ENCODE data around the gene SLC13A1. TPM values are rescaled to one million over a fixed set of nuclear protein-coding genes. Genes with fewer than 3 reads are reported as not detected.

SLC13A1 gene
- total RNA-seq, 1 experiment from 2014 or later = not detected

DNA sequence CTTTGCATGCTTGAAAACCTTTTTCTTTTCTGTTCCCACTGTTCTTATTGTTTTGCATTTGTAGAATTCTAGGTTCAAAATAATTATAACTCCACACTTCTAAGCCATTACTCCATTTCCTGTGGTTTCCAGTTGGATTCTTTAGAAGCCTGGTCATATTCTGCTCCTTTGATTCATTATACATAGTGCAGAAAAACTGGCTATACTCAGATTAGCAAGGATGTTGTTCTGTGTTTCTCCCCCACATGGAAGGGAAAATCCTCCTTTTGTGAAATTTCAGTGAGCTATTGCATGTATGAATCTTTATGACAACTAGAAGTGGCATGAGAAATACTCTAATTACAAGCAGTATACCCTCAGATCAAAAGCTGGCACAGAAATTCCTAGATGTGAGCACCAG, 79.5 kb downstream of the SLC13A1 start:
- DNase-seq (ENCODE audit: low spot score) = peak; percentile 85
- H3K27ac ChIP-seq (ENCODE audit: low read depth, low read length, poor library complexity, severe bottlenecking) = peak overlapping the region; percentile 39
- H3K27me3 ChIP-seq (replicated peaks; ENCODE audit: insufficient read depth, low read depth, low read length, poor library complexity) = no peaks in the 10 kb centered on the region
- no peak overlapping the region for H3K4me3 ChIP-seq (ENCODE audit: low read depth, low read length, poor library complexity, severe bottlenecking)
- BruUV-seq (replicated peaks) = no TSS peak
- ChIA-PET CTCF (no interaction called here), POLR2A (ENCODE audit: low non-redundant PET) (no interaction called here)
- peaks cover 23% of the 10 kb centered on the region for H3K4me1 ChIP-seq (ENCODE audit: insufficient read depth, low read length, poor library complexity, severe bottlenecking)
- TF ChIP-seq, protein P1, sequence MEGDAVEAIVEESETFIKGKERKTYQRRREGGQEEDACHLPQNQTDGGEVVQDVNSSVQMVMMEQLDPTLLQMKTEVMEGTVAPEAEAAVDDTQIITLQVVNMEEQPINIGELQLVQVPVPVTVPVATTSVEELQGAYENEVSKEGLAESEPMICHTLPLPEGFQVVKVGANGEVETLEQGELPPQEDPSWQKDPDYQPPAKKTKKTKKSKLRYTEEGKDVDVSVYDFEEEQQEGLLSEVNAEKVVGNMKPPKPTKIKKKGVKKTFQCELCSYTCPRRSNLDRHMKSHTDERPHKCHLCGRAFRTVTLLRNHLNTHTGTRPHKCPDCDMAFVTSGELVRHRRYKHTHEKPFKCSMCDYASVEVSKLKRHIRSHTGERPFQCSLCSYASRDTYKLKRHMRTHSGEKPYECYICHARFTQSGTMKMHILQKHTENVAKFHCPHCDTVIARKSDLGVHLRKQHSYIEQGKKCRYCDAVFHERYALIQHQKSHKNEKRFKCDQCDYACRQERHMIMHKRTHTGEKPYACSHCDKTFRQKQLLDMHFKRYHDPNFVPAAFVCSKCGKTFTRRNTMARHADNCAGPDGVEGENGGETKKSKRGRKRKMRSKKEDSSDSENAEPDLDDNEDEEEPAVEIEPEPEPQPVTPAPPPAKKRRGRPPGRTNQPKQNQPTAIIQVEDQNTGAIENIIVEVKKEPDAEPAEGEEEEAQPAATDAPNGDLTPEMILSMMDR (conservative IDR thresholded peaks at IDR 0.05; ENCODE audit: low read depth, low read length) = no peak
- TF ChIP-seq EZH2 (IDR thresholded peaks at IDR 0.05; ENCODE audit: borderline replicate concordance, low read depth, low read length, poor library complexity, severe bottlenecking) = no peak
- no peaks in the 10 kb centered on the region for H3K36me3 ChIP-seq (ENCODE audit: insufficient read depth, low read length, poor library complexity, severe bottlenecking)
- H3K9me3 ChIP-seq (ENCODE audit: low read depth, low read length, poor library complexity, severe bottlenecking) = no peaks in the 10 kb centered on the region
- intact Hi-C loops (cut with micrococcal nuclease; ENCODE audit: unreplicated experiment) = no loop called here

DNA sequence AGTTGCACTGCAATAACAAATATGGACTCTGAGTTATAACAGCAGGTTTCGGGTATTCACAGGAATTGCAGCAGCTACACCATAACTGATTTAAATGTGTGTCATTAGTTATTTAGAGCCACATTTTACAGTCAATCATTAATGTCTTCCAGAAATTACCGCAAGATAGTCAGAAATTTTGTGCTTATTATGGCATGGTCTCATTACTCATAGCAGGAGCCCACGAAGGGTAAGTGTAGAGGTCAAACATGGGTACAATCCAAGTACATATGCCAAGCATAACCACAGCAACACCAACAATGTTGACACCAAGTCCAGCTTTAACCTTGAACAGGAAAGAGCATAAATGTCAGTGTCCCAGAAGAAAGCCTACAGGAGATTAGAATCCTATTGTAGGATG, 84.4 kb downstream of the SLC13A1 start:
- TF ChIP-seq EZH2 (IDR thresholded peaks at IDR 0.05; ENCODE audit: borderline replicate concordance, low read depth, low read length, poor library complexity, severe bottlenecking) = no peak
- TF ChIP-seq, protein P1 (conservative IDR thresholded peaks at IDR 0.05; ENCODE audit: low read depth, low read length) = no peak
- POLR2A ChIA-PET (ENCODE audit: low non-redundant PET) = no interaction called here
- intact Hi-C loops (cut with micrococcal nuclease; ENCODE audit: unreplicated experiment) = no loop called here
- CTCF ChIA-PET = no interaction called here
- Histone ChIP-seq H3K9me3 (ENCODE audit: low read depth, low read length, poor library complexity, severe bottlenecking) (no peaks in the 10 kb centered on the region), H3K4me3 (ENCODE audit: low read depth, low read length, poor library complexity, severe bottlenecking) (no peak overlapping the region), H3K36me3 (ENCODE audit: insufficient read depth, low read length, poor library complexity, severe bottlenecking) (no peaks in the 10 kb centered on the region), H3K4me1 (ENCODE audit: insufficient read depth, low read length, poor library complexity, severe bottlenecking) (peaks cover 8% of the 10 kb centered on the region), H3K27me3 (replicated peaks; ENCODE audit: insufficient read depth, low read depth, low read length, poor library complexity) (no peaks in the 10 kb centered on the region), H3K27ac (ENCODE audit: low read depth, low read length, poor library complexity, severe bottlenecking) (no peak overlapping the region)
- BruUV-seq (replicated peaks) = no TSS peak
- no peak for DNase-seq (ENCODE audit: low spot score)

DNA sequence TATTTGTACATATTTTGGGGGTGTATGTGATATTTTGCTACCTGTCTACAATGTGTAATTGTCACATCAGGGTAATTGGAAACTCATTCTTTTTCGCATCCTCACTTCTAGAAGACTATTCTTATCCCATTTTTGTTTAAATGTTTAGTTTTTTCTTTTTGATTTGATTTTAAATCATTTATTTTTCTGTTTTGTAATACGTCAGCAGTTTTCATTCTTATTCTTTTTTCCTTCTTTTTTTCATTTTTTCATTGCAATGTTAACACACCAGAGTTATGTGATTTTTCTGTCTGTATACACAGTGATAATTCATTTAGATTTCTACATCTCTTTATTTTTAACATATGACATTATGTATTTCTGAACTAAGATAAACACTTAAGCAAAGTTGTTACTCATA, 85.5 kb downstream of the SLC13A1 start:
- no peak overlapping the region for H3K4me3 ChIP-seq (ENCODE audit: low read depth, low read length, poor library complexity, severe bottlenecking)
- ChIA-PET POLR2A (ENCODE audit: low non-redundant PET) (no interaction called here), CTCF (no interaction called here)
- TF ChIP-seq, protein P1 (conservative IDR thresholded peaks at IDR 0.05; ENCODE audit: low read depth, low read length) = no peak
- H3K4me1 ChIP-seq (ENCODE audit: insufficient read depth, low read length, poor library complexity, severe bottlenecking) = no peaks in the 10 kb centered on the region
- H3K27me3 ChIP-seq (replicated peaks; ENCODE audit: insufficient read depth, low read depth, low read length, poor library complexity) = no peaks in the 10 kb centered on the region
- H3K27ac ChIP-seq (ENCODE audit: low read depth, low read length, poor library complexity, severe bottlenecking) = no peak overlapping the region
- intact Hi-C loops (cut with micrococcal nuclease; ENCODE audit: unreplicated experiment) = no loop called here
- H3K9me3 ChIP-seq (ENCODE audit: low read depth, low read length, poor library complexity, severe bottlenecking) = no peaks in the 10 kb centered on the region
- BruUV-seq (replicated peaks) = no TSS peak
- no peaks in the 10 kb centered on the region for H3K36me3 ChIP-seq (ENCODE audit: insufficient read depth, low read length, poor library complexity, severe bottlenecking)
- no peak for DNase-seq (ENCODE audit: low spot score)

Measured in A673 (cell line).